SK-N-SH treated with all-trans-retinoic acid at 6 μM for 48 hours (cell line): ENCODE results near the gene CCR9.

Source experiments
- BACH2 ChIP-seq: fragments of 250-450 bp; sonication (Bioruptor Pico); IDR thresholded peaks from 2 replicates; pipeline ENCODE4 v1.9.0; 2021; ENCODE audit warnings: mild to moderate bottlenecking, borderline replicate concordance
- ESRRG ChIP-seq: fragments of 250-450 bp; sonication (Bioruptor Pico); IDR thresholded peaks from 2 replicates; pipeline ENCODE4 v1.6.1; 2021; ENCODE audit warnings: mild to moderate bottlenecking
- GLIS3 ChIP-seq: fragments of 250-450 bp; sonication (Bioruptor Pico); IDR thresholded peaks from 2 replicates; pipeline ENCODE4 v1.5.0; 2020; ENCODE audit warnings: mild to moderate bottlenecking, moderate library complexity
- ISL1 ChIP-seq: fragments of 250-450 bp; sonication (Bioruptor Pico); IDR thresholded peaks from 2 replicates; pipeline ENCODE4 v2.1.2; 2022; ENCODE audit warnings: mild to moderate bottlenecking, moderate library complexity
- OSR1 ChIP-seq: fragments of 250-450 bp; sonication (Bioruptor Pico); IDR thresholded peaks from 2 replicates; pipeline ENCODE4 v1.8.0; 2022; ENCODE audit warnings: moderate library complexity, mild to moderate bottlenecking, inconsistent platforms
- TCF4 ChIP-seq: fragments of 250-450 bp; sonication (Bioruptor Pico); IDR thresholded peaks from 2 replicates; pipeline ENCODE4 v1.8.0; 2021; ENCODE audit warnings: mild to moderate bottlenecking, moderate library complexity, borderline replicate concordance
- ZC3H10 ChIP-seq: fragments of 250-450 bp; sonication (Bioruptor Pico); IDR thresholded peaks from 2 replicates; pipeline ENCODE4 v1.5.1; 2021; ENCODE audit warnings: mild to moderate bottlenecking, moderate library complexity
- ZFP30 ChIP-seq: fragments of 450-650 bp; formaldehyde crosslinking; IDR thresholded peaks from 2 replicates; pipeline ENCODE4 v1.5.0; 2022; ENCODE audit warnings: mild to moderate bottlenecking, moderate library complexity
- ZNF70 ChIP-seq: fragments of 450-650 bp; formaldehyde crosslinking; IDR thresholded peaks from 2 replicates; pipeline ENCODE4 v1.5.0; 2020; ENCODE audit warnings: mild to moderate bottlenecking, moderate library complexity
- TF ChIP-seq, protein P1 (sequence below): fragments of 250-450 bp; sonication (Bioruptor Pico); IDR thresholded peaks from 2 replicates; pipeline ENCODE4 v1.8.0; 2021; ENCODE audit warnings: low read depth, mild to moderate bottlenecking, moderate library complexity, borderline replicate concordance
- TF ChIP-seq, protein P2 (sequence below): fragments of 250-450 bp; sonication (Bioruptor Pico); IDR thresholded peaks from 2 replicates; pipeline ENCODE4 v1.5.0; 2020; ENCODE audit warnings: mild to moderate bottlenecking, moderate library complexity

- TF ChIP-seq BACH2 (CRISPR knock-in tag) = no peak
- TF ChIP-seq OSR1 (CRISPR knock-in tag) = no peak
- no peak for TF ChIP-seq ISL1 (CRISPR knock-in tag)
- no peak for TF ChIP-seq GLIS3
- TF ChIP-seq ZNF70 (CRISPR knock-in tag) = no peak
- no peak for TF ChIP-seq ZFP30 (CRISPR knock-in tag)
- TF ChIP-seq ZC3H10 (CRISPR knock-in tag) = no peak
- TF ChIP-seq, protein P1, sequence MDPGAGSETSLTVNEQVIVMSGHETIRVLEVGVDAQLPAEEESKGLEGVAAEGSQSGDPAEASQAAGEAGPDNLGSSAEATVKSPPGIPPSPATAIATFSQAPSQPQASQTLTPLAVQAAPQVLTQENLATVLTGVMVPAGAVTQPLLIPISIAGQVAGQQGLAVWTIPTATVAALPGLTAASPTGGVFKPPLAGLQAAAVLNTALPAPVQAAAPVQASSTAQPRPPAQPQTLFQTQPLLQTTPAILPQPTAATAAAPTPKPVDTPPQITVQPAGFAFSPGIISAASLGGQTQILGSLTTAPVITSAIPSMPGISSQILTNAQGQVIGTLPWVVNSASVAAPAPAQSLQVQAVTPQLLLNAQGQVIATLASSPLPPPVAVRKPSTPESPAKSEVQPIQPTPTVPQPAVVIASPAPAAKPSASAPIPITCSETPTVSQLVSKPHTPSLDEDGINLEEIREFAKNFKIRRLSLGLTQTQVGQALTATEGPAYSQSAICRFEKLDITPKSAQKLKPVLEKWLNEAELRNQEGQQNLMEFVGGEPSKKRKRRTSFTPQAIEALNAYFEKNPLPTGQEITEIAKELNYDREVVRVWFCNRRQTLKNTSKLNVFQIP (CRISPR knock-in tag) = no peak
- TF ChIP-seq ESRRG (CRISPR knock-in tag) = no peak
- TF ChIP-seq, protein P2, sequence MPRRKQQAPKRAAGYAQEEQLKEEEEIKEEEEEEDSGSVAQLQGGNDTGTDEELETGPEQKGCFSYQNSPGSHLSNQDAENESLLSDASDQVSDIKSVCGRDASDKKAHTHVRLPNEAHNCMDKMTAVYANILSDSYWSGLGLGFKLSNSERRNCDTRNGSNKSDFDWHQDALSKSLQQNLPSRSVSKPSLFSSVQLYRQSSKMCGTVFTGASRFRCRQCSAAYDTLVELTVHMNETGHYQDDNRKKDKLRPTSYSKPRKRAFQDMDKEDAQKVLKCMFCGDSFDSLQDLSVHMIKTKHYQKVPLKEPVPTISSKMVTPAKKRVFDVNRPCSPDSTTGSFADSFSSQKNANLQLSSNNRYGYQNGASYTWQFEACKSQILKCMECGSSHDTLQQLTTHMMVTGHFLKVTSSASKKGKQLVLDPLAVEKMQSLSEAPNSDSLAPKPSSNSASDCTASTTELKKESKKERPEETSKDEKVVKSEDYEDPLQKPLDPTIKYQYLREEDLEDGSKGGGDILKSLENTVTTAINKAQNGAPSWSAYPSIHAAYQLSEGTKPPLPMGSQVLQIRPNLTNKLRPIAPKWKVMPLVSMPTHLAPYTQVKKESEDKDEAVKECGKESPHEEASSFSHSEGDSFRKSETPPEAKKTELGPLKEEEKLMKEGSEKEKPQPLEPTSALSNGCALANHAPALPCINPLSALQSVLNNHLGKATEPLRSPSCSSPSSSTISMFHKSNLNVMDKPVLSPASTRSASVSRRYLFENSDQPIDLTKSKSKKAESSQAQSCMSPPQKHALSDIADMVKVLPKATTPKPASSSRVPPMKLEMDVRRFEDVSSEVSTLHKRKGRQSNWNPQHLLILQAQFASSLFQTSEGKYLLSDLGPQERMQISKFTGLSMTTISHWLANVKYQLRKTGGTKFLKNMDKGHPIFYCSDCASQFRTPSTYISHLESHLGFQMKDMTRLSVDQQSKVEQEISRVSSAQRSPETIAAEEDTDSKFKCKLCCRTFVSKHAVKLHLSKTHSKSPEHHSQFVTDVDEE (CRISPR knock-in tag) = no peak
- TF ChIP-seq TCF4 (CRISPR knock-in tag) = no peak
Observed at GRCh38 chr3:45943207-45943846, 57.0 kb downstream of the CCR9 start, which contains the start of gene CXCR6.
